GM12864 (cell line): ENCODE results near the gene ZNF280D.

Experiments used
- DNase-seq: peaks from one replicate; pipeline ENCODE4 v3.0.0-alpha.2; 2011; ENCODE audit warnings: low read depth
- H3K4me3 ChIP-seq: 2 replicates; pipeline ENCODE4 v1.5.1; 2011; ENCODE audit warnings: mild to moderate bottlenecking, low read depth, low read length, control low read depth
- CTCF ChIP-seq: IDR thresholded peaks from 2 replicates; pipeline ENCODE4 v1.5.1; 2011; ENCODE audit warnings: low read depth, mild to moderate bottlenecking, moderate library complexity, low read length, control low read depth, inconsistent platforms; ENCODE audit errors: missing control alignments

Gene ZNF280D

GRCh38 chr15:56752986-56753385, 19.7 kb upstream of the ZNF280D start:
- TF ChIP-seq CTCF: no peak

GRCh38 chr15:56749982-56750381, 16.7 kb upstream of the ZNF280D start:
- no peak for DNase-seq
- TF ChIP-seq CTCF: no peak

More at GRCh38 chr15:56752986-56753385, 19.7 kb upstream of the ZNF280D start:
- H3K4me3 ChIP-seq: no peak overlapping the region
- DNase-seq: no peak

GRCh38 chr15:56744701-56745683, 11.7 kb upstream of the ZNF280D start:
- TF ChIP-seq CTCF: no peak
- no peak overlapping the region for H3K4me3 ChIP-seq
- no peak for DNase-seq

More at GRCh38 chr15:56749982-56750381, 16.7 kb upstream of the ZNF280D start:
- no peak overlapping the region for H3K4me3 ChIP-seq

GRCh38 chr15:56741541-56741940, 8.2 kb upstream of the ZNF280D start:
- no peak overlapping the region for H3K4me3 ChIP-seq
- TF ChIP-seq CTCF: no peak
- no peak for DNase-seq

GRCh38 chr15:56739964-56740640, 6.8 kb upstream of the ZNF280D start:
- no peak for DNase-seq
- peak; percentile 55 for TF ChIP-seq CTCF

GRCh38 chr15:56739474-56739873, 6.2 kb upstream of the ZNF280D start:
- TF ChIP-seq CTCF: no peak
- no peak overlapping the region for H3K4me3 ChIP-seq
- DNase-seq: no peak

More at GRCh38 chr15:56739964-56740640, 6.8 kb upstream of the ZNF280D start:
- no peak overlapping the region for H3K4me3 ChIP-seq
